GM04503 (cell line): ENCODE measurements around the gene PDIA5.
"Not testable (repeated sequence)": the region's sequence is repeated elsewhere in the genome, so short reads cannot be mapped to it uniquely, and the experiment has no call there.

Source experiments
- DNase-seq: peaks from one replicate; pipeline ENCODE4 v3.0.0-alpha.2; 2012; ENCODE audit warnings: low read depth

Gene PDIA5

DNA sequence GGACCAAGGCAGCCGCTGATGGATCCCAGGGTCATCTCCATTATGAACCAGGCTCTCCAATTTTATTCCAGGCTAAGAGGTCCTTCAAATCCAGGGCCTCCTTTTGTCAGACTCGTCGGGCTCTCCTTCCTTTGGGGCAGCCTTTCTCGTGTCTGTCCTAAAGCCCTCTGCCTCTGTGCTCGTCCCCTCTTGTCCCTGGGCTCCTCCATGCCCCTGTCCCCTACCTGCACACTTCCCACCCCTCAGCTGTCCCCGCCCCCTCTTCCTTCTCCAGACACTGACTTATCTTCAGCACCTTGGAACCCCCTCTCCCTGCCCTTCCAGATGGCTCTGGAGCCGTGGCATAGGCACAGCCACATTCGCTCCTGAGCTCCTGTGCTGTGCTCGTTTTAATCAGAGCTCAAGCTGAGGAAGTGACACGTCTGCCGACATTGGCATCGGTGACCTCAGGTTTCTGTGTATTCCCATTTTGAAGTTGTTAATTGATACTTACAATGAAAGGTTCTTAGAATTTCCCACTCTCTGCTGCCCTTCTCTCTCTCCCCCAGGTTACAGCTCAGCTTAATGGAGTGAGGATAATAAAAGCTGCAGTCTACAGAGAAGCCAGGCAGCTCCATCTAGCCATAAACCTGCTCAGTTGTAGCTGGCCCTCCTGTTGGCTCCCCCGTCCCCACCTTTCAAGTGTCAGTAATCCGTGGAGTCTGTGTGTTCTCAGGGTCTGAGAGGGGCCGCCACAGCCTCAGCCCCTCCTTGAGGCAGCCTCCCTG is 83.8 kb downstream of the PDIA5 start:
- DNase-seq, result no peak

- DNase-seq, result no peak
Measured at GRCh38 chr3:123151251-123151705, 84.5 kb downstream of the PDIA5 start.

- not testable (repeated sequence) for DNase-seq
Measured at GRCh38 chr3:123151853-123152420, 85.1 kb downstream of the PDIA5 start.

DNA sequence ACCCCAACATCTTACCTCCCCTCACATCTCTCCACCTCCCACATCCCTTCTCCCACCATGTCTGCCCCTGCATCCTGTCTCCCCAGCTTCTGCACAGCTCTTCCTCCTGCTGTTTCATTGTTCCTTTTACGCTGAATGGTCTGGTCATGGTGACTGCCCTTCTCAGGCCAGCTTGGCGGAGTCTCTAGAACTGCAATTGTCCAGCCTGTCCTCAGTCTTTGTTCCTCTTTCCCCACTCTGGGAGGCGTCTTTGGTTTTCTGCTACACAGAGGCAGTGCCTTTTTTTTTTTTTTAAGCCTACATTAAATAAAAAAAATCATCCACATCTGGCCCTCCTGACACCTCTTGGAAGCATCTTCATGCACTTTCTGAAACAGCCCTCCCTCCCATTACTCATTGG is 85.9 kb downstream of the PDIA5 start:
- no peak for DNase-seq

DNA sequence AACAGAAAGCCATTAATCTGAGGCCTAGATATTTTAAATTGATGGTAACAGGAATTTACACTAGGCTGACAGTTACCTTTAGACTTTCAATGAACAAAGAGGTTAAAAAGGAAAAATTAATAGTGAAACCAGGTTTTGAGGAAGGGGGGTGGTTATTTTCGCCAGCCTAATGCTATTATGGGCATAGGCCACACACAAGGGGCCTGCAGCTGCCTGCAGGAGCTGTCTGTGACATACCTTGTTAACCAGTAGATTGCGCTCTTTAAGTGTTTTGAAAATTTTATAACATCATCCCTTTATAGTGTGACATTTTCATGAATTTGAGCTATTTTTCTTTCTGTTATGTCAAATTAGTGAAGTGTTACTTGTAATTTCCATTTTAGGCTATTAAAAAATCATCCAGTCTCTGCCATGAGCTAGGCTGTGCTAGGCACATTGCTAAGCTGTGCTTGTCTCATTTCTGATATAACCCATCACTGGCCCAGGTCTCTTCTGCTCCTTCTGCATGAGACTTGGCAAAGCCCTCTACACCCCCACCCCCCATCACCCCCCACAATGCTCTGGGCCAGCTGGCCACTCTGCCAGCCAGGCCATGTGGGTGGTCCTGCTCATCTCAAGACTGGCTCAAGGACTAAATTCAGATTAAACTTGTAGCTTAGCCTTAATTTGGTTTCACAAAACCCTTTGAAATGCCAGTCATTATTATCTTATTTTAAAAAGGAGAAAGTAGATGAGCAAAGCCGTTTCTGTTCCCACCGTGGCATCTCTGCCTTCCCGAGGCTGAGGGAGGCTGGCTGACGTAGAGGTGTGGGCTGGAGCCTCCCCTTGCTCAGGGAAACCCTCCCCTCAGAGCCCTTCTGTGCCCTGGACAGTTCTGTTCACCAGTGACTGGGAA is 86.5 kb downstream of the PDIA5 start:
- DNase-seq, result no peak

DNA sequence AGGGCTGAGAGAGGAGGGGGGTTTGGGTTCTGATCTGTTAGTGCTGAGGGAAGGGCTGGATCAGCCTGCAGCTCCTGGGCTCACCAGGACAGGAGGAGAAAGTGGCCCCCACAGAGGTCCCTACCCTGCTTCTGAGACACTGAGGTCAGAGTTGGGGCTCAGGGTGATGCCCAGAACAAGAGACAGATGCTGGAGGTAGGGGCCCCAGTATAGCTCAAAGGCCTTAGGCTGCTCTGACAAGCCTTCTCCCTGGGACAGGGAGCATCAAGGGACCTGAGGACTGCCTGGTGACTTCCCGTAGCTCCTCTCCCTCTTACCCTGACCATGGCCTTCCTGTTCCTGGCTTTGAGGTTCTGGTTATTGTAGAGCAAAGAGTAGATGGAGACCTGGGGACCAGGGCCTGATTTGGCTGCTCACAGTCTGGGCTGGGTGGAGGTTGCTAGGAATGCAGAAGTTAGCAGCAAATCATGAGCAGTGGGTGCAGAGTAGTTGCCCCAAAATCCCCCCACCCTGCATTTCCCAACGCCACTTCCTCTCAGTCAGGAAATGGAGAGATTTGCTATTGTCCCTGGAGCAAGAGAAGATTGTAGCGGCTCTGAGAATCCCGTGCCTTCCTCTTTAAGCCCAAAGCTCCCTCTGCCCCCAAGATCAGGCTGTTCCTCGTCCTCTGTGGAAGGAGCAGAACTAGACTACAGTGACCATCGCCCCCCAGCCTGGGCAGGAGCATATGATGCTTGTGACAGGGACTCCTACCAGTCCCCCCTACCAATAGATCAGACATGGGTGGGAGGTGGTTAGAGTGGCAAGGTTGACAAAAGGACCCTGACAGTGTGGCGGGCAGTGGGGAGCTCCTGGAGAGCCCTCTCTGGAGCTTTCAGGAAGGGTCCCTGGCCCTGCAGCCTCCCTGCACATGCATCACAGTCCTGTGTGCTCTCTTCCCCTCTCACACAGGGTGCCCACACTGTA is 87.5 kb downstream of the PDIA5 start:
- no peak for DNase-seq

GRCh38 chr3:123155471-123156011 is 88.7 kb downstream of the PDIA5 start:
- DNase-seq, result no peak

DNA sequence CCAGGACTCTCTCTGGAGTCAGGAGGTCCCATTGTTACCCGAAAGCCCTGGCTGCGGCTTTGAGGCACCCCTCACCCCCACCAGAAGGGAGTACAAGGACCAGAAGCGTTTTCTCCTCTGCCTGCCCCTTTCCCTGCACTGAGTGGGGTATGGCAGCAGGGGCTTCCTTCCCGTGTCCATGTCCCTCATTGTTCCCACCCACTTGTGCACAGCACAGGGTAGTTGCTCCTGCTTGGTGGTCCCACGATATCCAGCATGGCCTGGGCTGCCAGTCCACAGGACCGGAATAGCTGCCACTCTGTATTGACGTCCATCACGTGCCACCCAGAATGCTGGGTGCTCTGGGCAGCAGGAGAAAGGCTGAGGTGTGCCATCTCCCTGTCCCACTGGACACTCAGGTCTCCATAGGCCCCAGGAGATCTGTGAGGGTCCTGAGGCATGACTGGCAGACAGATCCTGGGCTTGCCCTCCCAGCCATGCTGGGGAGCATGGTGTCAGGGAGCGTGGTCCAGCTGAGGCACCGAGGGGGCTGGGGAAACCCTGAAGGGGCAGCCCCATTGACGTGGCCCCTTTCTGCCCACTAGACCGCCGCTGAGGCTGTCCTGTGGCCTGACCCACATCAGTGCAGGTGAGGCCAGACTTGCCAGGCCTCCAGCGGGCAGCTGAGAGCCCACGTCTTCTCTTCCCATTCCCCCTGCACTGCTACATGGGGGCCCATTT is 89.6 kb downstream of the PDIA5 start:
- no peak for DNase-seq

DNA sequence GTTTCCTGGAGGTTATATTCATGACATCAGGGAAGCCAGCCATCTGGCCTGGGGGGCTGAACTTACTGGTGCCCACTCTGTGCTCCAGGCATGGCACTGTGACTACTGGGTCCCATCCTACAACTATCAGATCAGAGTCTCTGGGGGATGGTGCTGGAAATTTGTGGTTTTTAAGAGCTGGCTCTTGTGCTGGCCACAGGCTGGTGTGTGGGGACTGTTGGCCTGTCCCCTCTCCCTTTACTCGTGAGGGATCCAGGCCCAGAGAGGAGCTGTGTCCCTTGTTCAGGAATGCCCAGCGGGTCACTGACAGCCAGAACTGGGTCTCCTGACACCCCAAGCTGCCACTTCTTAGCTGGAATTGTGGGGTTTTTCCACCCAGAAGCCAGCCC is 90.4 kb downstream of the PDIA5 start:
- no peak for DNase-seq

DNA sequence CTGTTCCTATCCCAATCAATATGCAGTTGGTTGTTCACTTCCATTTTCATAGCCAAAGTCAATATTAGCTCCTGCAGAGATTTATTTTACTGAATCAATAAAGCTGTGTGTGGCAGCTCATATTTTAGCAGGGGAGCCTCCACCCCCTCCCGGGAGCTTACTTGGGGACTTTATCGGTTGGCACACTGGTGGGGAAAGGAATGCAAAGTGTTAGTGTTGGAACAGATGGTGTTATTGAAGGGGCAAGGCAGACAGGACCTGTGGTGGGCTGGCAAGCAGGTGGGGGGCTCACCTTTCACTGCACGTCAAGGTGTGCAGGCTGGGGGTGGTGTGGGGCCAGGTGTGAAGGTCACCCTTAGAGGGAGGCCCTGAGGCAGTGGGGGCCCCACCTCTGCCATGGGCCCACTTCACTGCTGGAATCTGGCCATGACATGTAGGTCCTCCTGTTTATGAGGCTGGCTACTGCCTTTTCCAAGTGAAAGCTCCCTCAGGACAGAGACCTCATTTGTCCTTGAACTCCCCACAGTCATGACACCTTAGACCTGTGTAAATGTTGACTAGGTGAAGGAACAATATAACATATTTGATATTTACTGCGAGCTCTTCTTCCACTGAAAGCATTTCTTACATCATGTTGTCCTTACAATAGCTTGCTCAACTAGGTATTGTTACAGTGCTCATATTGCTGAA is 90.9 kb downstream of the PDIA5 start:
- DNase-seq, result no peak

GRCh38 chr3:123158330-123158729 is 91.5 kb downstream of the PDIA5 start:
- no peak for DNase-seq

DNA sequence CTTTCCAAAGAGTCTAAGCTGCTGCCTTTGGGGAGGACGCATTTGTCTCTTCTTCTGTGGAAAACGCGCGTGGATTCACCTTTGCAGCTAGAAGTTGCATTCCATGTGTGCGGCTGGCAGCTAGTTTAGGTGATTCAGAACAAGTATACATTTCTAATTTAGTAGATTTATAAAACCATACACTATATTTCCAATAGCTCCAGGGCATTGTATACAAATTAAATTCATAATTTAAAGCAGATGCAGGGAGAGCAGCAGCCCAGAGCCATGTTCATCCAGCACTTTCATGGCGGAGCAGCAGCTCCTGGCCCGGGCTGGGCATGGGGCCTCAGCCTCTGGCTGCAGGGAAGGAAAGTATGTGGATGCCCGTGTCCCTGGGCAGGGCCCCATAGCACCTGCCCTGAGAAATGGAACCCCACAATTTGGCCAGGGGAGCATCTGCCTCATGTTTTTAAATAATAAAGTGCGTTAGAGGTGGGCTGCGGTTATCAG is 92.1 kb downstream of the PDIA5 start:
- no peak for DNase-seq

DNA sequence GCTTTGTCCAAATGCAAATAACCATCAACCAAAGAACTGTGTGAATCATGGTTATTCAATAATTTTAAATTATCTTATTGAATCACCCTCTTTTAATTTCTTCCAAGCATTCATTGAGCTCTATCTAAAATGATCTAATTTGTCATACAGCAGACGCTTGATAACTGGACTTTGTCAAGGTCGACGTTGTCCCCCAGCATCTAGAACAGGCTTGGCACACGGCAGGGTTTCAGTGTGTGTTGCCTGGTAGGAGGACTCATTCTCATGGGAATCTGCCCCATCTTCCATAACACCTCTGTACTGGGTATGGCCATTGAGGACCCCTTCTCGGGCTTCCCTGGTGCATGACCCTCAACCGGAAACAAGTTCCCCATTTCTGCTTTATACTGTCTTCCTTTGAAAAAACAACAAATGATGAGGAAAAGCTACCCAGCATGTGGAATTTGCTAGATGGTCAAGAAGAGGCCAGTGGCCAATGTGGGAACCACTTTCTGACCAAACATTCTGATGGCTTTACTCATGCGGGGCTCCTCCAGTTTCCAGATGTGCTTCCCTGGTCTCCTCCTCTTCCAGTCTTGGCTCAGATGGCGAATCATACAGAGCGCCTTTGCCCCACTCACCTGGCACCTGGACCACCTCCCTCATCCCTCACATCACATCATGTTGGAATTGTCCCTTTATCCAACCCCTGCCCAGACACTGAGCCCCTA is 93.3 kb downstream of the PDIA5 start:
- DNase-seq, result no peak

GRCh38 chr3:123161167-123161566 is 94.3 kb downstream of the PDIA5 start:
- no peak for DNase-seq

DNA sequence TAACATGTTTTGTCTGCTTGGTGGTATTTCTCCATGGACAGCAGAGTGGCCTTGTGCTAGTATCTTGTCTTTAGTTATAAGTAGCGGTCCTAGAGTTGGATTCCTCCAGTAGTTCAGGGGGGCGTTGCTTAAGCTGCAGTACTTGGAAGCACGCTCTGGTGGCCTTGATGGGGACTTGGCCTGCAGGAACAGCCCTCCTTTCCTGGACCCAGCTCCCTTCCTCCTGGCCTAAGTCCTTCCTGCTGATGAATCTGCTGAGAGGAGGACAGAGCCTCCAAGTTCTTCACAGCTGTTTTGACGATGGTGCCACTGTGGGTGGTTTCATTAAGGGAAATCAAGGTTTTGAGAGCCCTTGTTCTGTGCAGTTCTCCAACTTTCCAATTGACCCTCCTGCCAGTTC is 96.3 kb downstream of the PDIA5 start:
- DNase-seq, result no peak

GRCh38 chr3:123165163-123165562 is 98.3 kb downstream of the PDIA5 start:
- no peak for DNase-seq

- no peak for DNase-seq
Measured at GRCh38 chr3:123167686-123168085, 100.9 kb downstream of the PDIA5 start.

DNA sequence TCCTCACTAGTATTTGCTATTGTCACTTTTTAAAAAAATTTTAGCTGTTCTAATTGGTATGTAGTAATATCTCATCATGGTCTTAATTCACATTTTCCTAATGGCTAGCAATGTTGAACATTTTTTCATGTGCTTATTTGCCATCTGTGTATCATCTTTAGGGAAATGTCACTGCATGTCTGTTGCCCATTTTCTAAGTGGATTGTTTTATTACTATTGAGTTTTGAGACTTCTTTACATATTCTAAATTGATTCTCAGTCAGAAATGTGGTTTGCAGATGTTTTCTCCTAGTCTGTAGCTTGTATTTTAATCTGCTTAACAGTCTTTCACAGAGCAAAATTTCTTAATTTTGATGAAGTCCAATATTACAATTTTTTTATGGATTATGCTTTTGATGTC is 101.3 kb downstream of the PDIA5 start:
- DNase-seq, result no peak

DNA sequence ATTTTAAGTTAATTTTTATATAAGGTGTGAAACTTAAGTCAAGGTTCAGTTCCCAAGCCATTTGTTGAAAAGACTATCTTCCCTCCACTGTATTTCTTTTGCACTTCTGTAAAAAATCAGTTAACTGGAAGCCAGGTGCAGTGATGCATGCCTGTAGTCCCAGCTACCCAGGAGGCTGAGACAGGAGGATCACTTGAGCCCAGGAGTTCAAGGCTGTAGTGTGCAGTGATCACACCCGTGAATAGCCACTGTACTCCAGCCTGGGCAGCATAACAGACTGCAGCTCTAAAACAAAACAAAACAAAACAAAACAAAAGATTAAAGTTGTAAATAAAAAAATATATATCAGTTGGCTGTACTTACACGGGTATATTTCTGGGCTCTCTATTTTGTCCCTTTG is 101.8 kb downstream of the PDIA5 start:
- no peak for DNase-seq
